SK-N-SH treated with all-trans-retinoic acid at 6 μM for 48 hours (cell line): Measurements from ENCODE around the gene RPS6KC1.
"Not testable (repeated sequence)": the region's sequence is repeated elsewhere in the genome, so short reads cannot be mapped to it uniquely, and the experiment has no call there.

Source experiments
- ATAC-seq: fragments of 200-7000 bp; cut with Tn5 transposase; 3 replicates; pipeline ENCODE4 v1.9.1; 2020; ENCODE audit warnings: mild to moderate bottlenecking, moderate library complexity
- ARNTL ChIP-seq: fragments of 450-650 bp; formaldehyde crosslinking; IDR thresholded peaks from 2 replicates; pipeline ENCODE4 v1.5.0; 2020; ENCODE audit warnings: low read depth, mild to moderate bottlenecking, moderate library complexity, borderline replicate concordance
- BACH2 ChIP-seq: fragments of 250-450 bp; sonication (Bioruptor Pico); IDR thresholded peaks from 2 replicates; pipeline ENCODE4 v1.9.0; 2021; ENCODE audit warnings: mild to moderate bottlenecking, borderline replicate concordance
- CSDC2 ChIP-seq: fragments of 250-450 bp; sonication (Bioruptor Pico); IDR thresholded peaks from 2 replicates; pipeline ENCODE4 v1.5.0; 2020; ENCODE audit warnings: mild to moderate bottlenecking, moderate library complexity
- ESRRG ChIP-seq: fragments of 250-450 bp; sonication (Bioruptor Pico); IDR thresholded peaks from 2 replicates; pipeline ENCODE4 v1.6.1; 2021; ENCODE audit warnings: mild to moderate bottlenecking
- GLIS3 ChIP-seq: fragments of 250-450 bp; sonication (Bioruptor Pico); IDR thresholded peaks from 2 replicates; pipeline ENCODE4 v1.5.0; 2020; ENCODE audit warnings: mild to moderate bottlenecking, moderate library complexity
- ISL1 ChIP-seq: fragments of 250-450 bp; sonication (Bioruptor Pico); IDR thresholded peaks from 2 replicates; pipeline ENCODE4 v2.1.2; 2022; ENCODE audit warnings: mild to moderate bottlenecking, moderate library complexity
- OSR1 ChIP-seq: fragments of 250-450 bp; sonication (Bioruptor Pico); IDR thresholded peaks from 2 replicates; pipeline ENCODE4 v1.8.0; 2022; ENCODE audit warnings: moderate library complexity, mild to moderate bottlenecking, inconsistent platforms
- PATZ1 ChIP-seq: fragments of 250-450 bp; sonication (Bioruptor Pico); IDR thresholded peaks from 2 replicates; pipeline ENCODE4 v1.8.0; 2020; ENCODE audit warnings: mild to moderate bottlenecking, moderate library complexity, borderline replicate concordance
- POU6F1 ChIP-seq: fragments of 250-450 bp; sonication (Bioruptor Pico); IDR thresholded peaks from 2 replicates; pipeline ENCODE4 v1.8.0; 2021; ENCODE audit warnings: low read depth, mild to moderate bottlenecking, moderate library complexity, borderline replicate concordance
- PPARA ChIP-seq: fragments of 250-450 bp; sonication (Bioruptor Pico); IDR thresholded peaks from 2 replicates; pipeline ENCODE4 v1.5.0; 2020; ENCODE audit warnings: mild to moderate bottlenecking, borderline replicate concordance
- RARB ChIP-seq: fragments of 250-450 bp; sonication (Bioruptor Pico); IDR thresholded peaks from 2 replicates; pipeline ENCODE4 v1.8.0; 2021; ENCODE audit warnings: mild to moderate bottlenecking, moderate library complexity
- SNAI2 ChIP-seq: fragments of 250-450 bp; sonication (Bioruptor Pico); IDR thresholded peaks from 2 replicates; pipeline ENCODE4 v1.5.0; 2020; ENCODE audit warnings: mild to moderate bottlenecking, moderate library complexity
- TCF4 ChIP-seq: fragments of 250-450 bp; sonication (Bioruptor Pico); IDR thresholded peaks from 2 replicates; pipeline ENCODE4 v1.8.0; 2021; ENCODE audit warnings: mild to moderate bottlenecking, moderate library complexity, borderline replicate concordance
- ZC3H10 ChIP-seq: fragments of 250-450 bp; sonication (Bioruptor Pico); IDR thresholded peaks from 2 replicates; pipeline ENCODE4 v1.5.1; 2021; ENCODE audit warnings: mild to moderate bottlenecking, moderate library complexity
- ZFP3 ChIP-seq: fragments of 250-450 bp; sonication (Bioruptor Pico); IDR thresholded peaks from 2 replicates; pipeline ENCODE4 v1.5.0; 2020; ENCODE audit warnings: mild to moderate bottlenecking, moderate library complexity
- ZFP30 ChIP-seq: fragments of 450-650 bp; formaldehyde crosslinking; IDR thresholded peaks from 2 replicates; pipeline ENCODE4 v1.5.0; 2022; ENCODE audit warnings: mild to moderate bottlenecking, moderate library complexity
- ZNF565 ChIP-seq: fragments of 450-650 bp; formaldehyde crosslinking; conservative IDR thresholded peaks from 2 replicates; pipeline ENCODE4 v1.5.0; 2020; ENCODE audit warnings: low read depth, mild to moderate bottlenecking, moderate library complexity
- ZNF70 ChIP-seq: fragments of 450-650 bp; formaldehyde crosslinking; IDR thresholded peaks from 2 replicates; pipeline ENCODE4 v1.5.0; 2020; ENCODE audit warnings: mild to moderate bottlenecking, moderate library complexity
- ZNF8 ChIP-seq: fragments of 450-650 bp; formaldehyde crosslinking; IDR thresholded peaks from 2 replicates; pipeline ENCODE4 v1.5.0; 2020; ENCODE audit warnings: mild to moderate bottlenecking, moderate library complexity
- TF ChIP-seq, protein P1 (sequence below): fragments of 250-450 bp; sonication (Bioruptor Pico); IDR thresholded peaks from 2 replicates; pipeline ENCODE4 v1.5.1; 2021; ENCODE audit warnings: mild to moderate bottlenecking, moderate library complexity
- TF ChIP-seq, protein P2 (sequence below): fragments of 250-450 bp; sonication (Bioruptor Pico); IDR thresholded peaks from 2 replicates; pipeline ENCODE4 v1.5.0; 2020; ENCODE audit warnings: mild to moderate bottlenecking, moderate library complexity
- TF ChIP-seq, protein P3 (sequence below): fragments of 250-450 bp; sonication (Bioruptor Pico); IDR thresholded peaks from 2 replicates; pipeline ENCODE4 v1.5.1; 2020; ENCODE audit warnings: low read depth, mild to moderate bottlenecking, moderate library complexity

RPS6KC1 gene

DNA sequence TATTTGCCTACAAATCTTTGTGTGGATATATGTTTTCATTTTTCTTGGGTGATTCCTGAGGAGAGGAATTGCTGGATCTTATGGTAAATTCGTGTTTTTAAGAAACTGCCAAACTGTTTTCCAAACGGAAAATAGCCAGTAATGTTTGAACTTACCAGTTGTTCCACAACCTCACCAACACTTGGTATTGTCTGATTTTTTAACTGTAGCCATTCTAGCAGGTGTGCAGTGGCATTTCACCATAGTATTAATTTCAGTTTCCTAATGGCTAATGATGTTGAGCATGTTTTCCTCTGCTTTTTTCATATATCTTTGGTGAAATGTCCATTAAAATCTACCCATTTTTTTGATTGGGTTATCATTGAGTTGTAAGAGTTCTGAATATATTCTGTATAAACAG is 56.6 kb downstream of the RPS6KC1 start (continued):
- TF ChIP-seq ZNF565 (CRISPR knock-in tag) = no peak

DNA sequence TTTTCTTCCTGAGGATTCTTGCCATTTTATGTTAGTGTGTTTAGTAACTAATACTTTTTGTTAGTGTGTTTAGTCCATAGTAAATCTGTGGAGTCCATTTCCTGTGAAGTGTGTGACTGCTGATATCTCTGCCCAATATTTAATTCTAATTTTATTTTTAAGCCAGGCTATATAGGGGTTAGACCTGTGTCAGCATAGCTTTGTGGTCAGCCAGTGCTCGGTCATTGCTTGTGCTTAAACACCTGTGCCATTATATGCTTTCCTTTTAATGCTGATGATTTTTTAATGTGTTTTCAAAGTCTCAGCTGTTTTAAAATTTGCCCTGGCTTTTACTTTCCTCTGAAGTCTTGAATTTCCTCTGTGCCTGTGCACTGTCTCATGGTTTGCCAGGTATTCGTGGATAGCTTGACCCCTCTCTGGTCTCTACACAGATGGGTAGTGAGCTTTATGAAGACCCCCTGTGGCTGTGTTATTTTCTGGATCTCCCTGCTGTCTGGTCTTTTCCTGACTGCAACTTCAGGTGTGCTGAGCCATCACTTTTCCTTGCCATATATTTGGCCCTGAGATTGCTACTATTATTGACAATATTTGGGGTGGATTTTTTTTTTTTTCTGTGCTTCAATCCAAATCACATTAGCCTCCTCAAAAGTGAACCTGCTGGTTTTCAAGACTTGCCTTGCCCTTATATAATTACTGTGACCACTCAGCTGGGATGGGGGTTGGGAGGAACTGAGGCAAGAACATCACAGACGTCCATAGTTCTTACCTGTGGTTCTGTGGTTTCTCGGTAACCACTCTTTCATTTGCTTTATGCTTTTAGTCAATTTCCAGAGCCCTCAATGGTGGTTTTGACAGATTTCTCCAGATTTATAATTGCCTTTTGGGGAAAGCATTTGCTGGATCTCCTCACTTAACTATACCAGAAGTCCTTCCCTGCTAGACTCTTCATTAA is 59.6 kb downstream of the RPS6KC1 start:
- TF ChIP-seq, protein P1, sequence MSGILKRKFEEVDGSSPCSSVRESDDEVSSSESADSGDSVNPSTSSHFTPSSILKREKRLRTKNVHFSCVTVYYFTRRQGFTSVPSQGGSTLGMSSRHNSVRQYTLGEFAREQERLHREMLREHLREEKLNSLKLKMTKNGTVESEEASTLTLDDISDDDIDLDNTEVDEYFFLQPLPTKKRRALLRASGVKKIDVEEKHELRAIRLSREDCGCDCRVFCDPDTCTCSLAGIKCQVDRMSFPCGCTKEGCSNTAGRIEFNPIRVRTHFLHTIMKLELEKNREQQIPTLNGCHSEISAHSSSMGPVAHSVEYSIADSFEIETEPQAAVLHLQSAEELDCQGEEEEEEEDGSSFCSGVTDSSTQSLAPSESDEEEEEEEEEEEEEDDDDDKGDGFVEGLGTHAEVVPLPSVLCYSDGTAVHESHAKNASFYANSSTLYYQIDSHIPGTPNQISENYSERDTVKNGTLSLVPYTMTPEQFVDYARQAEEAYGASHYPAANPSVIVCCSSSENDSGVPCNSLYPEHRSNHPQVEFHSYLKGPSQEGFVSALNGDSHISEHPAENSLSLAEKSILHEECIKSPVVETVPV (CRISPR knock-in tag) = no peak
- no peak for TF ChIP-seq ISL1 (CRISPR knock-in tag)
- no peak for TF ChIP-seq ZFP30 (CRISPR knock-in tag)
- no peak for TF ChIP-seq CSDC2 (CRISPR knock-in tag)
- no peak for TF ChIP-seq OSR1 (CRISPR knock-in tag)
- TF ChIP-seq ZC3H10 (CRISPR knock-in tag) = no peak
- ATAC-seq = no peak

DNA sequence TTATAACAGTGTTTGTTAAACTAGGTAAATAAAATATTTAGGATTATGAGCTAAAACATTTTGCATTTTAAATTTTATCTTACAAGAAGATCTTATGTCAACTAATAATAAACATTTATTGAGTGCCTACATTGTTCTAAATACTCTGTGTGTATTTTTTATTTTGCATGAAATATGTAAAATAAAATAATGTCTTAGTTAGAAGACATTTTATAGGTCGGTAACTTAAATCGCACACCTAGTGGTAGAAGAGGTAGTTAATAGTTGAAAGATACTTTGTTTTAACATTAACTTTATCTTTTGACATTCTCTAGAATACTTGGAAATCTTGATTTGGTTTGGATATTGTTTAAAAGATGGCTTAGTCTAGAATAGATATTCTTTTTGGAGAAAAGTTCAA is 60.5 kb downstream of the RPS6KC1 start:
- TF ChIP-seq ZNF565 (CRISPR knock-in tag) = no peak
- TF ChIP-seq ARNTL (CRISPR knock-in tag) = no peak
- TF ChIP-seq GLIS3 (CRISPR knock-in tag) = no peak
- TF ChIP-seq TCF4 (CRISPR knock-in tag) = no peak
- ATAC-seq = no peak

DNA sequence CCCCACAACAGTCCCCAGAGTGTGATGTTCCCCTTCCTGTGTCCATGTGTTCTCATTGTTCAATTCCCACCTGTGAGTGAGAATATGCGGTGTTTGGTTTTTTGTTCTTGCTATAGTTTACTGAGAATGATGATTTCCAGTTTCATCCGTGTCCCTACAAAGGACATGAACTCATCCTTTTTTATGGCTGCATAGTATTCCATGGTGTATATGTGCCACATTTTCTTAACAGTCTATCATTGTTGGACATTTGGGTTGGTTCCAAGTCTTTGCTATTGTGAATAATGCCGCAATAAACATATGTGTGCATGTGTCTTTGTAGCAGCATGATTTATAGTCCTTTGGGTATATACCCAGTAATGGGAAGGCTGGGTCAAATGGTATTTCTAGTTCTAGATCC is 61.7 kb downstream of the RPS6KC1 start:
- ATAC-seq = not testable (repeated sequence)

- not testable (repeated sequence) for ATAC-seq
Measured at GRCh38 chr1:213117699-213118180, 66.7 kb downstream of the RPS6KC1 start.

- peak; percentile 55 for ATAC-seq
- no peak for TF ChIP-seq ZC3H10 (CRISPR knock-in tag)
- TF ChIP-seq SNAI2 (CRISPR knock-in tag) = no peak
- no peak for TF ChIP-seq PPARA
- TF ChIP-seq TCF4 (CRISPR knock-in tag) = no peak
- TF ChIP-seq, protein P2, sequence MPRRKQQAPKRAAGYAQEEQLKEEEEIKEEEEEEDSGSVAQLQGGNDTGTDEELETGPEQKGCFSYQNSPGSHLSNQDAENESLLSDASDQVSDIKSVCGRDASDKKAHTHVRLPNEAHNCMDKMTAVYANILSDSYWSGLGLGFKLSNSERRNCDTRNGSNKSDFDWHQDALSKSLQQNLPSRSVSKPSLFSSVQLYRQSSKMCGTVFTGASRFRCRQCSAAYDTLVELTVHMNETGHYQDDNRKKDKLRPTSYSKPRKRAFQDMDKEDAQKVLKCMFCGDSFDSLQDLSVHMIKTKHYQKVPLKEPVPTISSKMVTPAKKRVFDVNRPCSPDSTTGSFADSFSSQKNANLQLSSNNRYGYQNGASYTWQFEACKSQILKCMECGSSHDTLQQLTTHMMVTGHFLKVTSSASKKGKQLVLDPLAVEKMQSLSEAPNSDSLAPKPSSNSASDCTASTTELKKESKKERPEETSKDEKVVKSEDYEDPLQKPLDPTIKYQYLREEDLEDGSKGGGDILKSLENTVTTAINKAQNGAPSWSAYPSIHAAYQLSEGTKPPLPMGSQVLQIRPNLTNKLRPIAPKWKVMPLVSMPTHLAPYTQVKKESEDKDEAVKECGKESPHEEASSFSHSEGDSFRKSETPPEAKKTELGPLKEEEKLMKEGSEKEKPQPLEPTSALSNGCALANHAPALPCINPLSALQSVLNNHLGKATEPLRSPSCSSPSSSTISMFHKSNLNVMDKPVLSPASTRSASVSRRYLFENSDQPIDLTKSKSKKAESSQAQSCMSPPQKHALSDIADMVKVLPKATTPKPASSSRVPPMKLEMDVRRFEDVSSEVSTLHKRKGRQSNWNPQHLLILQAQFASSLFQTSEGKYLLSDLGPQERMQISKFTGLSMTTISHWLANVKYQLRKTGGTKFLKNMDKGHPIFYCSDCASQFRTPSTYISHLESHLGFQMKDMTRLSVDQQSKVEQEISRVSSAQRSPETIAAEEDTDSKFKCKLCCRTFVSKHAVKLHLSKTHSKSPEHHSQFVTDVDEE (CRISPR knock-in tag) = no peak
- no peak for TF ChIP-seq RARB
- TF ChIP-seq POU6F1 (CRISPR knock-in tag) = no peak
- TF ChIP-seq ZNF70 (CRISPR knock-in tag) = no peak
- TF ChIP-seq ZNF565 (CRISPR knock-in tag) = no peak
- TF ChIP-seq OSR1 (CRISPR knock-in tag) = no peak
- no peak for TF ChIP-seq PATZ1 (CRISPR knock-in tag)
- no peak for TF ChIP-seq ZNF8 (CRISPR knock-in tag)
- TF ChIP-seq ZFP3 (CRISPR knock-in tag) = no peak
- no peak for TF ChIP-seq BACH2 (CRISPR knock-in tag)
- no peak for TF ChIP-seq ESRRG (CRISPR knock-in tag)
- no peak for TF ChIP-seq ZFP30 (CRISPR knock-in tag)
- TF ChIP-seq, protein P3, sequence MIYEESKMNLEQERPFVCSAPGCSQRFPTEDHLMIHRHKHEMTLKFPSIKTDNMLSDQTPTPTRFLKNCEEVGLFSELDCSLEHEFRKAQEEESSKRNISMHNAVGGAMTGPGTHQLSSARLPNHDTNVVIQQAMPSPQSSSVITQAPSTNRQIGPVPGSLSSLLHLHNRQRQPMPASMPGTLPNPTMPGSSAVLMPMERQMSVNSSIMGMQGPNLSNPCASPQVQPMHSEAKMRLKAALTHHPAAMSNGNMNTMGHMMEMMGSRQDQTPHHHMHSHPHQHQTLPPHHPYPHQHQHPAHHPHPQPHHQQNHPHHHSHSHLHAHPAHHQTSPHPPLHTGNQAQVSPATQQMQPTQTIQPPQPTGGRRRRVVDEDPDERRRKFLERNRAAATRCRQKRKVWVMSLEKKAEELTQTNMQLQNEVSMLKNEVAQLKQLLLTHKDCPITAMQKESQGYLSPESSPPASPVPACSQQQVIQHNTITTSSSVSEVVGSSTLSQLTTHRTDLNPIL = no peak
- TF ChIP-seq GLIS3 (CRISPR knock-in tag) = no peak
Measured at GRCh38 chr1:213119794-213120193, 68.8 kb downstream of the RPS6KC1 start.
